ENCODE data around the gene ZFP1.
"Not testable (repeated sequence)": the region's sequence is repeated elsewhere in the genome, so short reads cannot be mapped to it uniquely, and the experiment has no call there.

- not testable (repeated sequence) for TF ChIP-seq POLR2AphosphoS5, POLR2A, TAF1 (IDR thresholded peaks at IDR 0.05; ENCODE audit: low read depth, low read length)
Measured at GRCh38 chr16:75129421-75130149, 18.7 kb upstream of the ZFP1 start.

Data from GM12891 (cell line).